AG04450 (cell line): ENCODE results near the gene IL1RL2. TPM values are rescaled to one million over a fixed set of nuclear protein-coding genes. Genes with fewer than 3 reads are reported as not detected.
A peak's percentile ranks its signal among the peaks of the same experiment; 100 is the strongest.

Source experiments
- CTCF ChIA-PET: fragments of 300-600, 350-600 bp; formaldehyde crosslinking; extraction: SDS; loops from one replicate; lab custom pipeline; 2022; ENCODE audit warnings: antibody characterized with exemption, inconsistent platforms; lab: Charles Lee
- POLR2A ChIA-PET: fragments of 350-600 bp; formaldehyde crosslinking; extraction: SDS; loops from one replicate; lab custom pipeline; 2021; ENCODE audit warnings: antibody characterized with exemption, inconsistent platforms; lab: Yijun Ruan, JAX
- DNase-seq: peaks from one replicate; pipeline ENCODE4 v3.0.0-alpha.2; 2011; ENCODE audit warnings: low read depth, low spot score
- H3K27ac ChIP-seq: one replicate; pipeline ENCODE4 v1.5.1; 2012; ENCODE audit warnings: low read depth, low read length, control low read depth
- H3K27me3 ChIP-seq: one replicate; pipeline ENCODE4 v1.6.0; 2012; ENCODE audit warnings: low read length; ENCODE audit not compliant: control insufficient read depth, insufficient read depth
- H3K4me3 ChIP-seq: 2 replicates; pipeline ENCODE4 v1.5.1; 2011; ENCODE audit warnings: mild to moderate bottlenecking, low read depth, low read length, control low read depth
- H3K9me3 ChIP-seq: 2 replicates; pipeline ENCODE4 v1.5.1; 2012; ENCODE audit warnings: low read length; ENCODE audit not compliant: control insufficient read depth, insufficient read depth
- CTCF ChIP-seq: IDR thresholded peaks from 2 replicates; pipeline ENCODE4 v1.5.1; 2011; ENCODE audit warnings: low read depth, low read length, control low read depth, inconsistent platforms
- polyA plus RNA-seq: library from polyadenylated mRNA; depleted of rRNA; stranded (reverse); fragments of >200 nt; gene quantifications from 2 replicates; pipeline ENCODE4 v1.2.3, GENCODE V29; 2011

IL1RL2 gene
- polyA plus RNA-seq, 1 experiment: 0.72 TPM

- H3K27ac ChIP-seq: no peak overlapping the region
Measured at GRCh38 chr2:102184018-102184417, 2.8 kb upstream of the IL1RL2 start.

GRCh38 chr2:102184568-102184967 is 2.3 kb upstream of the IL1RL2 start:
- ChIA-PET POLR2A (no interaction called here), CTCF (interaction anchor here (1.0 to 4.5 kb wide), 3 partner anchors 16 to 165 kb away, joined by 3 to 32 read pairs (median 11); no protein-coding TSS in a partner anchor)
- TF ChIP-seq CTCF: no peak
- DNase-seq: no peak
- Histone ChIP-seq H3K9me3 (no peaks in the 10 kb centered on the region; the same call in 1 of the 2 replicates), H3K4me3 (no peak overlapping the region), H3K27me3 (no peaks in the 10 kb centered on the region), H3K27ac (no peak overlapping the region)

More at GRCh38 chr2:102184018-102184417, 2.8 kb upstream of the IL1RL2 start:
- no peak for DNase-seq
- ChIA-PET CTCF (interaction anchor here (3.1 to 4.5 kb wide), 2 partner anchors 56 to 164 kb away, joined by 11 to 32 read pairs; no protein-coding TSS in a partner anchor), POLR2A (no interaction called here)
- H3K4me3 ChIP-seq: no peak overlapping the region
- H3K9me3 ChIP-seq: no peaks in the 10 kb centered on the region; the same call in 1 of the 2 replicates
- H3K27me3 ChIP-seq: no peaks in the 10 kb centered on the region
- TF ChIP-seq CTCF: no peak

- Histone ChIP-seq H3K9me3 (no peaks in the 10 kb centered on the region; the same call in 1 of the 2 replicates), H3K27me3 (no peaks in the 10 kb centered on the region), H3K4me3 (no peak overlapping the region), H3K27ac (no peak overlapping the region)
- DNase-seq: no peak
- peak; percentile 56 for TF ChIP-seq CTCF
- POLR2A ChIA-PET: no interaction called here
- CTCF ChIA-PET: interaction anchor here (1.0 to 4.5 kb wide), 4 partner anchors 15 to 165 kb away, joined by 3 to 32 read pairs (median 8); no protein-coding TSS in a partner anchor
Measured at GRCh38 chr2:102185347-102185746, 1.5 kb upstream of the IL1RL2 start.

GRCh38 chr2:102187496-102188150 is 800 bp downstream of the IL1RL2 start:
- Histone ChIP-seq H3K27me3 (no peaks in the 10 kb centered on the region), H3K27ac (no peak overlapping the region), H3K9me3 (no peaks in the 10 kb centered on the region; the same call in 1 of the 2 replicates), H3K4me3 (peak overlapping the region; percentile 61)
- CTCF ChIA-PET: interaction anchor here (0.6 to 4.5 kb wide), 7 partner anchors 24 to 263 kb away, joined by 3 to 32 read pairs (median 3); no protein-coding TSS in a partner anchor
- TF ChIP-seq CTCF: peak; percentile 52
- no peak for DNase-seq
- POLR2A ChIA-PET: no interaction called here
